A549 treated with RU486 at 1 μM for 4 hours (cell line): ENCODE data around the gene RNF220. TPM values are rescaled to one million over a fixed set of nuclear protein-coding genes. Genes with fewer than 3 reads are reported as not detected.

Source experiments
- total RNA-seq: library from RNA; stranded (reverse); fragments of 200-300 nt; extraction: Qiagen RNA extraction; gene quantifications from 5 replicates; pipeline ENCODE4 v1.2.3, GENCODE V29; 2022; ENCODE audit warnings: low read depth

Gene RNF220
- total RNA-seq: 55.7 to 69.1 TPM (median 60.1 TPM) in 5 replicates

GRCh38 chr1:44405031-44405797, at the start of gene RNF220:
Gene RNF220 (plus strand): TSS chr1:44405255.

DNA sequence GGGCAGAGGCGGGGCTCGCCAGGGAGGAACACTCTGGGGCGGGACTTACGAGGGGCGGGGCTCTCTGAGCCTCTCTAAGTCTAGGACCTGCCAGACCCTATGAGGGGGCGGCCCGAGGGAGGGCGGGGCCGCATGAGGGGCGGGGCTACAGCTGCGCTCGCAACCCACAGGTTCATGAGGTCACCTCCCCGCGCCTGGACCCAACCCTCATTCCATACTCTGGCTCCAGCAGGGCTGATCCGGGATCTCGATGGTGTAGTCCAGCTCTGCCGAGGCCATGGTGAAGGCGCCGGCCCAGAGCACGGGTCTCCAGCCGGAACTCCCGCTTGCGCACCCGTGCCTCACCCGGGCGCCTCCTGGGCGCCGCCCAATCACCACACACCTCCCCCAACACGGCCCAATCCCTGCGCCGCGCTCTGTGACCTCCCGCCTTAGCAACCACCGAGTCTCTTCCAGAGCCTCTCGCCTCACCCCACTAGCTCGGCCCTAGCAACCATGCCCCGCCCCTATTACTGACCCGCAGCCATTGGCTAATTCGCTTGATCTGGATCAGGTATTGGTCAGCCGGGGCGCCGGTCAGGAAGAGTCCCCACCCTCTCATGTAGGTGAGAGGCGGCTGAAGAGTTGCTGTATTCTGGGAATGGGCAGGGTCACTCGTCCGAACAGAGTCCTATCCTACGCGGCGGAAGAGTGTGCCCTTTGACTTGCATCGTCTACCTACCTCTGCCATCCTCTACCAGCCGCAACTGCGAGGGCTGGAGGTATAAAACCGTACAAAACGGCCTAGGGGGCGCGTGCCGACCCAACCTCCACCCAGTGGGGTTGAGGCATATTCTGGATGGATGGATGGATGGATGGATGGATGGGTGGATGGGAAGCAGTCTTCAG, 269.3 kb downstream of the RNF220 start, which contains the start of the genes ARMH1 and TMEM53:
TSS of gene ARMH1 (plus strand) at position 602 of the 888 bp plus-strand sequence. CDS start 14,984 bp downstream, outside the sequence.
TSS of gene TMEM53 (minus strand) at position 369 of the 888 bp plus-strand sequence. CDS start at position 279, 90 bp downstream.

Other genes with a start within 250 kb of the RNF220 start
- 17.9 to 20.4 TPM (median 19.1 TPM) in 5 replicates for gene DMAP1, start 191.8 kb upstream of the RNF220 start, total RNA-seq
- gene ERI3, start 50.0 kb upstream of the RNF220 start, total RNA-seq: 47.9 to 62.4 TPM (median 60.8 TPM) in 5 replicates